NCI-H2029 treated with DMSO at 0.1 percent for 48 hours (cell line): ENCODE results near the gene C22orf15.
"Not testable (repeated sequence)": the region's sequence is repeated elsewhere in the genome, so short reads cannot be mapped to it uniquely, and the experiment has no call there.

Source experiments
- DNase-seq: peaks from one replicate; lab custom pipeline; 2025; lab: John Stamatoyannopoulos, UW

The C22orf15 gene, protein sequence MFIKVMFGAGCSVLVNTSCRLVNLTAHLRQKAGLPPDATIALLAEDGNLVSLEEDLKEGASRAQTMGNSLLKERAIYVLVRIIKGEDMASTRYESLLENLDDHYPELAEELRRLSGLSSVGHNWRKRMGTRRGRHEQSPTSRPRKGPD

GRCh38 chr22:23762842-23763578, at the start of gene C22orf15:
C22orf15 (plus strand) TSS chr22:23762990; CDS start chr22:23763307, 317 bp downstream.
- DNase-seq, result no peak

DNA sequence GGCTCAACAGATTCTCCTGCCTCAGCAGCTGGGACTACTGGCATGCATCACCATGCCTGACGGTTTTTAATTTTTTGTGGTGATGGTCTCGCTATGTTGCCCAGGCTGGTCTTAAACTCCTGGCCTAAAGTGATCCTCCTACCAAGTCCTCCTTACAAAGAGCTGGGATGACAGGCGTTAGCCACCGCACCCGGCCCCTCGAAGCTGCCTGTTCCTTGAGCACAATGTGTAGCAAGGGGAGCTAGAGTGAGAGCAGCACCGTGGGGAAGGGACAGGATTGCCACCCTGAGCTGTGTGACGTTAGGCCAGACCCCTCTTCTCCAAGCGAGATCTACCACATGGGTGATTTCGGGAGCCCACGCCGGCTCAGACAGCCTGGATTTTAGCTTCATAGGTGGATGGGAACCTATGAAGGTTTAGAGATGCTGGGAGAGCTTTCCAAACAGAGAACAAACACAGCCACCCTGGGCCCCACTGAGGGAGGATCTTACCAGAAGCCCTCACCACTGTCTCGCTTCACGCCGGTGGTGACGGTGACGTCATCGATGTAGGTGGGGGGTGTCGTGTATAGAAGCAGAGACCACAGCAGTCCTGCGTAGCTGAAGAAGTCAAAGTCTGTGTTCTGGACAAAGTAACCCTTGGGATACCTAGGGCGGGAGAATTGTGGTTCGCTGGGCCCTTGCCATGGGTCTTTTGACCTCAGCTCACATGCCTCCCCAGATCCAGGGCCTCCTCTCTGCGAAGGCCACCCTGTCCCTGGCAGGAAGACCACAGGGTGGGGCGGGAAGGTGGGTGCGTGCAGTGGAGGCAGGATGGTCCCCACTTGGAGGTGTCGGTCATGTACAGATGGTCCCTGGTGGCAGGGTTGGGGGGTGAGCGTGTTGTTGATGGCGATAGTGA, 48.8 kb upstream of the C22orf15 start:
- DNase-seq, result no peak

DNA sequence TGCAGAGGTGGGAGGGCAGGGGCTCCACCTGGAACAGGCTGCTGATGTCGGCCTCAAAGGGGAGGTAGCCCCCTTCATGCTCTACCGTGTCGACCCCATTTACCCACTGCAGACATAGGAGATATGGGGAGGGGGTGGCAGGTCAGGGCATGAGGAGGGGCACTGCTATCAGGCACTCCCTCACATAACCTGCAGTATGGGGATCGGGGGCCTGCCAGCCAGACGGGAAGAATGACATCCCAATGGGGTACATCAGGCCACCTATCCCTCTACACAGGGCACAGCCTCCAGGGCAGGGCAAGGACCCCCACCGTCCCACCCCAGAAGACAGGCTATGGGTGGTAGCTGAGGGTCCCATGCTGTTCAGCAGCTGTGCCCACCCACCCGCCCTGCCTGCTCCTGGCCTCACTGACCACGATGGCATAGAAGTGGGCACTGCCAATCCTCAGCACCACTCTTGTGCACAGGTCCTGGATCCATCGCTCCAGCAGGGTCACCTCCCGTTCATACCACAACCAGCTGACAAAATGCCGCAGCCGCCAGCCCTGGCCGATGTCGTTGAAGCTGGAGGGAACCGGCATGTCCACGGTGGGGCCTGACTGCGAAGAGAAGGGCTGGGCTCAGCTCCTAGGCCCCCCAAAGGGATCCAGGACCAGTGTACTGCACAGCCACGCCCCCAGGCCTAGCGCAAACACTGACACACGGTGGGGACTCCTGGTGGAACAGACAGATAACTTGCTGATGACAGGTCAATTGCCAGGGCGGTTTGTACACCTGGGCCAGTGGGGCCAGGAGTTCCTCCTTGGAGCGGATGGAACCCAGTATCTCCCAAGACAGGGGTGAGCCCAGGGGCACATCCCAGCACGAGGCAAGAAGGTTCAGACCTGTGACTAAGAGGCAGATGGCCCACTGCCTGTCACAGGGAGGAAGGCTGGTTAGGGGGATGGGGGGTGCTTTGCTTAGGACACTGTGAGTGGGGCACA, 47.9 kb upstream of the C22orf15 start:
- no peak for DNase-seq

DNA sequence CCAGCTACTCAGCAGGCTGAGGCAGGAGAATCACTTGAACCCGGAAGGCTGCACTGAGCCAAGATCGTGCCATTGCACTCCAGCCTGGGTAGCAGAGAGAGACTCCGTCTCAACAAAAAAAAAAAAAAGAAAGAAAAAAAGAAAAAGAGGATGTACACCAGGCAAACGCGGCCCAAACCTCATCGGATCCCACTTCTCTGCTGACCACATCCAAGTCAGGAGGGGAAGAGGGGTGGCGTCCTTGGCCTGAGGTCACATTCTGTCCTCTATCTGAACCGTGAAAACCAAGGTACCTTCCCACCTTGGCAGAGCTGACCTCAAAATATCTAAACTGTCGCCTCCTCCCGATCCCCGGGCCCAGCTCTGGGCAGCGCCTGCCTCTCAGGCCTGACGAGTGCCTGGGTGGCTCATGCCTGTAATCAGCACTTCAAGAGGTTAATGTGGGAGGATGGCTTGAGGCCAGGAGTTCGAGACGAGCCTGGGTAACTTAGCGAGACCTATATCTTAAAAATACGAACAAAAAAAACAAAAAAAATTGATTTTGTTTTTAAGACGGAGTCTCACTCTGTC, 46.9 kb upstream of the C22orf15 start:
- DNase-seq, result no peak

DNA sequence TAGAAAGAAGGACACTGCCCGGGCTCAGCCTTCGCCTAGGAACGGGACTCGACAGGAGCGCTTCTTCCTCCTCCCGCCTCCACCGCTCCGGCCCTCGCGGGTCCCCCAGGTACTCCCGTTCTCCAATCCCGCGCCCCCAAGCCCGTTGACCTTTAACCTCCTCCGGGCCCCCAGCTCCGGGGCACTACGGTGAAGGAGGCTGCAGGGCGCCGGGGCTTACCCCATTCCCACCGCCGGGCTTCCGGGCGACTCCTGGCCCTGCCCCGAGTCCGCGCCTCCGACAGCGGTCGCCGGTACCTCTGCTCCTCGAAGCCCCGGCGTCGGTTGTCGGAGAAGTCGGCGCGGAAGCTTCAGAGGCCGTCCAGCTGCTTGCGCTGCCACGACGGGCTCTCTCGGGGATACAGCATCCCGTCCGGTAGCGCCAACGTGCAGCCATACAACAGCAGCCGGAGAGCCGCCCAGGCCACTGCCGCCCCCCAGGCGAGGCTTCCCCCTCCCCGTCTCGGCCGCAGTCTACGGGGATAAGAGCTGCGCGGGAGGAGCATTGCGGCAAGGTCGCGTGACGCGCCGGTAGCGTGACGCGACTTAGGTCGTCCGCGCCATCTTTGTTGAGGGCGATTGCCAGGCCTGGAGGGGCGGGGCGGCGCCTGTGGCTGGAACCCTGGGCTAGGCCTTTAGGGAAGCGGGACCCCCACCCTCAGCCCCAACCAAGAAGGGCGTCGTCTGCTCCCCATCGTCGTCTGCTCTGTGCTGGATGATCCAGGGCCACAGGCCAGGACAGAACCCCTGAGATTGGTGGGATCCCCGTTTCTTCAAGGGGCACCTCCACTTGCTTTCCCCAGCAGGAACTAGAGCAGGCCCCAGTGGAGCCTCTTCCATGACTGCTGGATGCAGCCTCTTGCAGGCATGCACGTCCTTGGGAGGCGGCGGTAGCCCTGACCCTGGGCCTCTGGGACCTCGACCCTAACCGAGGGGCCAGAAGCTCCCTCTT, 45.7 kb upstream of the C22orf15 start:
- DNase-seq, result peak; percentile 37

DNA sequence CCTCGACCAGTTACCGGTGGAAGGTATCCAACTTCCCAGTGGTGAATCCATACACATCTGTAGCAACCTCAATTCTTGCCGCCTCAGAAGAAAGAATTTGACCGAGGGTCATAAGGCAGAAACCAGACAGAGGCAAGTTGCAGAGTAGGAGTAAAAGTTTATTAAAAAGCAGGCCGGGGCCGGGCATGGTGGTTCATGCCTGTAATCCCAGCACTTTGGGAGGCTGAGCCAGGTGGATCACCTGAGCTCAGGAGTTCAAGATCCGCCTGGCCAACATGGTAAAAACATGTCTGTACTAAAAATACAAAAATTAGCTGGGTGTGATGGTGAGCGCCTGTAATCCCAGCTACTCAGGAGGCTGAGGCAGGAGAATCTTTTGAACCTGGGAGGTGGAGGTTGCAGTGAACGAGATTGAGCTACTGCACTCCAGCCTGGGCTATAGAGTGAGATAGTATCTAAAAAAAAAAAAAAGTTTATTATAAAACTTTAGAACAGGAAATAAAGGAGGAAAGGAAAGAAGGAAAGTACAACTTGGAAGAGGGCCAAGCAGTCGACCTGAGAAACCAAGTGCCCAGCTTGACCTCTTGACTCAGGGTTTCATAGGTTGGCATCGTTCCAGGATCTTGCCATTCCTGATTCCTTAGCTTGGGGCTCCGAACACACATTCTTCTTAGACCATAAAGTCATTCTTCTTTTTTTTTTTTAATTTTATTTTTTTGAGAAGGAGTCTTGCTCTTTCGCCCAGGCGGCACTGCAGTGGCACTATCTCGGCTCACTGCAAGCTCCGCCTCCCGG, 44.2 kb upstream of the C22orf15 start:
- no peak for DNase-seq

DNA sequence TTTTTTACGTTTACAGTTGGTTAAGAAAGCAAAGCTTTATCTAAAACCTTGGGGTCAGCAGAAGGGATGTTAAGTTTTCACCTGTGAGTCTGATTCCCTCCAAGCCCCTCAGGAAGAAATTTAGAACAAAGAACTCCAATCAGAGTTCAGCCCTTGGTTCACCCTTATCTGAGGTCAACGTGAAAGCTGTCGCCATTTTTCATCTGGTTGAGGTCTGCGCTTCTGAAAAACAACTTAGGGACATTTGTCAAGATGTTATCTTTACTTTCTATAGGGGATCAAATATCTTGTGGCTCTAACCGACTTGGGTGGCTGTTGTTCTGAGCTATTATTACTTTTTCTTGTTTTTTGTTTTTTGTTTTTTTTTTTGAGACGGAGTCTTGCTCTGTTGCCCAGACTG, 41.9 kb upstream of the C22orf15 start:
- DNase-seq, result no peak

DNA sequence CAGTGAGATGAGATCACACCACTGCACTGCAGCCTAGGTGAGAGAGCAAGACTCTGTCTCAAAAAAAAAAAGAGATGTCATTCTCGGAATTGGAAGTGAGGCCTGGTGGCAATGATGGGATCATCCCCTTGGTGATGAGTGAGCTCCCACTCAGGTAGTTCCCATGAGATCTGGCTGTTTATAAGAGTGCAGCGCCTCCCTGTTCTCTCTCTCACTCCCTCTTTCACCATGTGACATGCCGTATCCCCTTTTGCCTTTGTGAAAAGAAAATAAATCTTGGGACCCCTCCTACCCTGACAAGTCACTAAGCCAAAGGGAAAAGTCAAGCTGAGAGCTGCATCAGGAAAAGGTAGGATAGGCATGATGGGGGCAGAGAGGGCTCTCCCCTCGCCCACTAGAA, 40.6 kb upstream of the C22orf15 start:
- DNase-seq, result no peak

GRCh38 chr22:23722724-23723123, 40.1 kb upstream of the C22orf15 start:
- DNase-seq, result no peak

- DNase-seq, result not testable (repeated sequence)
These were observed 34.7 kb upstream of the C22orf15 start for GRCh38 chr22:23728108-23728507.

GRCh38 chr22:23737696-23738095, 25.1 kb upstream of the C22orf15 start:
- no peak for DNase-seq

DNA sequence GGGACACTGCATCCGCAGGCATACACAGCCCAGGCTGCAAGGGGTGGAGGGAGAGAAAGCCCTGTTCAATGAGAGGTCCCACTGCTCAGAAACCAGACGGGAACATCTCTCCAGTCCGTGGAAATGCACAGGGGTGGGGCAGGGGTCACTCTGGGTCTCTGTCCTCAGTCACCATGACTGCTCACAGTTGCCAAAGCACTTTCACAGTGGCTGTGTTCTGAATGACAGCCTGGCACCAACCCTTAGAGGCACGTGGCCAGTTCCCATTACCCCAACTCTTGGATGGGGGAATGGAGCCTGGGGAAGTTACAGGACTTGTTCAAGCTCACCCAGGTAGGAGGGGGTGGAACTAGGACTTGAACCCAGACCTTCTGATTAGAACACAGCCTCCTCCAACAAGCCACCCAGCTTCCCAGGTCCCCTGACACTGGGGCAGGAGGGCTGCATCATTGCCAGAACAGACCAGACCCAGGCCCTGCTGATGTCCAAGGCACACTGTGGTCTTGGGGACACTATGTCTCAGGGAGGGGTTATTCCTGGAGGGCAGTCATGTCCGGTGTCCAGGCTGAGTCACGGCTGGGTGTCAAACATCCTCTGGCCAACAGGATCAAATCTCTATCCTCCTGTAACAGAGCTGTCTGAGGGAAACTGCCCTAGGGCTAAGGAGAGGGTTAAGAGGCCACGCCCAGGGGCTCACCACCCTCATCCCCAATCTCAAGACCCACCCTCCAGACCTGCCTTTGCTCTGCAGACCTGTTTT, 20.1 kb upstream of the C22orf15 start:
- no peak for DNase-seq

GRCh38 chr22:23743303-23743705, 19.5 kb upstream of the C22orf15 start:
- no peak for DNase-seq

GRCh38 chr22:23744001-23744400, 18.8 kb upstream of the C22orf15 start:
- no peak for DNase-seq

GRCh38 chr22:23744485-23744884, 18.3 kb upstream of the C22orf15 start:
- no peak for DNase-seq

GRCh38 chr22:23745791-23746190, 17.0 kb upstream of the C22orf15 start:
- no peak for DNase-seq

DNA sequence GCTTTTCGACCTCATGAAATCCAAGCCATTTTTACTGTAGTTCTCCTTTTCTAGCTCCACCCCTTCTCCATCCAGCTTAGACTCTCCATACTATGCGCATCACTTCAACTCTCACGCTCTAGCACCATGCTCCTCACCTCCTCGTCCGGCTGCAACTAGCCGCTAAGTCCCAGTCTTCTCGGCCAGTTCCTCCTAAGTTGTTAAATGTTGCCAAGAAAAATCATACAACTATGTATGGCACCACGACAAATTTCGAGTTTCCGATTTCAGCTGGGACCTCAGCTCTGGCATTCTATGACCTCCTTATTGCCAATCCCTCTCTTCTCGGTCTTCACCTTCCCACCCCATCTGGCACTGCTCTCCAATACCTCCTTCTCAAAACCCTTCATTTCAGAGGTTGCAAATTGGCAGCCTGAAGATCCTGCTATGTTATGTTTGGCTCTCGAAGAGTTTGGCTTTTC, 12.9 kb upstream of the C22orf15 start:
- DNase-seq, result no peak

GRCh38 chr22:23750367-23750713, 12.4 kb upstream of the C22orf15 start:
- no peak for DNase-seq
